ENCODE results near the gene MYMK.

GRCh38 chr9:133566382-133566781, 41.6 kb upstream of the MYMK start:
- TF ChIP-seq, protein P1, sequence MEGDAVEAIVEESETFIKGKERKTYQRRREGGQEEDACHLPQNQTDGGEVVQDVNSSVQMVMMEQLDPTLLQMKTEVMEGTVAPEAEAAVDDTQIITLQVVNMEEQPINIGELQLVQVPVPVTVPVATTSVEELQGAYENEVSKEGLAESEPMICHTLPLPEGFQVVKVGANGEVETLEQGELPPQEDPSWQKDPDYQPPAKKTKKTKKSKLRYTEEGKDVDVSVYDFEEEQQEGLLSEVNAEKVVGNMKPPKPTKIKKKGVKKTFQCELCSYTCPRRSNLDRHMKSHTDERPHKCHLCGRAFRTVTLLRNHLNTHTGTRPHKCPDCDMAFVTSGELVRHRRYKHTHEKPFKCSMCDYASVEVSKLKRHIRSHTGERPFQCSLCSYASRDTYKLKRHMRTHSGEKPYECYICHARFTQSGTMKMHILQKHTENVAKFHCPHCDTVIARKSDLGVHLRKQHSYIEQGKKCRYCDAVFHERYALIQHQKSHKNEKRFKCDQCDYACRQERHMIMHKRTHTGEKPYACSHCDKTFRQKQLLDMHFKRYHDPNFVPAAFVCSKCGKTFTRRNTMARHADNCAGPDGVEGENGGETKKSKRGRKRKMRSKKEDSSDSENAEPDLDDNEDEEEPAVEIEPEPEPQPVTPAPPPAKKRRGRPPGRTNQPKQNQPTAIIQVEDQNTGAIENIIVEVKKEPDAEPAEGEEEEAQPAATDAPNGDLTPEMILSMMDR (IDR thresholded peaks at IDR 0.05 in 2 of 3, conservative IDR thresholded peaks at IDR 0.05 in 1 of 3; ENCODE audit: borderline replicate concordance in 1 of 3, insufficient read depth in 1 of 3, low read depth in 2 of 3, low read length in 2 of 3): no peak
- no peak for TF ChIP-seq CEBPB (IDR thresholded peaks at IDR 0.05; ENCODE audit: low read depth)
- no peak for TF ChIP-seq EZH2 (IDR thresholded peaks at IDR 0.05)

All from HCT116 (cell line).